Measurements from ENCODE around the gene FAM20B. TPM values are rescaled to one million over a fixed set of nuclear protein-coding genes. Genes with fewer than 3 reads are reported as not detected.

The FAM20B gene
- total and polyA plus RNA-seq, 2 experiments from 2014 or later: 5.3 to 22.5 TPM

- H3F3A ChIP-seq (replicated peaks; ENCODE audit: low read depth): peaks cover 6% of the 10 kb centered on the region; the same call in 1 of the 2 replicates
- peaks cover 44% of the 10 kb centered on the region for H3K36me3 Mint-ChIP-seq (ENCODE audit: low read depth)
- peak overlapping the region; percentile 50 for H3K4me3 ChIP-seq
- peak overlapping the region; percentile 75 for H3K27ac Mint-ChIP-seq
- H3K27me3 ChIP-seq (ENCODE audit: insufficient read depth): 0 out of 2 replicates have a peak, but pooled peaks cover 4% of the 10 kb centered on the region
- H3K9me2 ChIP-seq (ENCODE audit: insufficient read depth): no peaks in the 10 kb centered on the region
- no peaks in the 10 kb centered on the region; the same call in 1 of the 2 replicates for H4K20me1 ChIP-seq (replicated peaks; ENCODE audit: insufficient read depth)
- H3K27me3 Mint-ChIP-seq (ENCODE audit: insufficient read depth, low read depth, poor library complexity): peaks cover 14% of the 10 kb centered on the region
- H2AFZ ChIP-seq: no peak overlapping the region
- peak overlapping the region; percentile 80 for H3K4me2 ChIP-seq
- peak overlapping the region; percentile 89 for H3K27ac ChIP-seq (ENCODE audit: low read depth)
- peaks cover 32% of the 10 kb centered on the region for H3K4me1 Mint-ChIP-seq
- DNase-seq (ENCODE audit: low spot score) (peak; percentile 90), ATAC-seq (peak; percentile 80)
- peak overlapping the region; percentile 66 for H3K4me3 Mint-ChIP-seq
- TF ChIP-seq STAT1 (IDR thresholded peaks at IDR 0.05; ENCODE audit: unreplicated experiment): no peak
- TF ChIP-seq ETS1 (IDR thresholded peaks at IDR 0.05): no peak
- TF ChIP-seq ZNF331 (CRISPR knock-in tag; IDR thresholded peaks at IDR 0.05; ENCODE audit: low read depth): no peak
- TF ChIP-seq EZH2phosphoT487 (IDR thresholded peaks at IDR 0.05; ENCODE audit: unreplicated experiment): no peak
- TF ChIP-seq NANOG (IDR thresholded peaks at IDR 0.05; ENCODE audit: borderline replicate concordance): no peak
- TF ChIP-seq POLR2AphosphoS5 (IDR thresholded peaks at IDR 0.05; ENCODE audit: low read depth): peak; percentile 64
- no peak for TF ChIP-seq ZNF462 (CRISPR knock-in tag; IDR thresholded peaks at IDR 0.05)
- no peaks in the 10 kb centered on the region; the same call in 2 of the 3 replicates for H3K9me3 Mint-ChIP-seq
- peaks cover 20% of the 10 kb centered on the region; the same call in 1 of the 2 replicates for H3K79me2 ChIP-seq (replicated peaks; ENCODE audit: insufficient read depth)
- H3K4me1 ChIP-seq (ENCODE audit: insufficient read depth): peaks cover 17% of the 10 kb centered on the region
- no peaks in the 10 kb centered on the region; the same call in 1 of the 2 replicates for H3K36me3 ChIP-seq (ENCODE audit: insufficient read depth)
Measured at GRCh38 chr1:179087665-179088064, 62.0 kb downstream of the FAM20B start.

Data from GM23338 (cell line).